ENCODE results near the gene SLC18B1. TPM values are rescaled to one million over a fixed set of nuclear protein-coding genes. Genes with fewer than 3 reads are reported as not detected.

The SLC18B1 gene
- 10 to 100 TPM in 1 of 2 experiments, 1 to 10 TPM in 1; 9.7 to 10.8 TPM for total RNA-seq

DNA sequence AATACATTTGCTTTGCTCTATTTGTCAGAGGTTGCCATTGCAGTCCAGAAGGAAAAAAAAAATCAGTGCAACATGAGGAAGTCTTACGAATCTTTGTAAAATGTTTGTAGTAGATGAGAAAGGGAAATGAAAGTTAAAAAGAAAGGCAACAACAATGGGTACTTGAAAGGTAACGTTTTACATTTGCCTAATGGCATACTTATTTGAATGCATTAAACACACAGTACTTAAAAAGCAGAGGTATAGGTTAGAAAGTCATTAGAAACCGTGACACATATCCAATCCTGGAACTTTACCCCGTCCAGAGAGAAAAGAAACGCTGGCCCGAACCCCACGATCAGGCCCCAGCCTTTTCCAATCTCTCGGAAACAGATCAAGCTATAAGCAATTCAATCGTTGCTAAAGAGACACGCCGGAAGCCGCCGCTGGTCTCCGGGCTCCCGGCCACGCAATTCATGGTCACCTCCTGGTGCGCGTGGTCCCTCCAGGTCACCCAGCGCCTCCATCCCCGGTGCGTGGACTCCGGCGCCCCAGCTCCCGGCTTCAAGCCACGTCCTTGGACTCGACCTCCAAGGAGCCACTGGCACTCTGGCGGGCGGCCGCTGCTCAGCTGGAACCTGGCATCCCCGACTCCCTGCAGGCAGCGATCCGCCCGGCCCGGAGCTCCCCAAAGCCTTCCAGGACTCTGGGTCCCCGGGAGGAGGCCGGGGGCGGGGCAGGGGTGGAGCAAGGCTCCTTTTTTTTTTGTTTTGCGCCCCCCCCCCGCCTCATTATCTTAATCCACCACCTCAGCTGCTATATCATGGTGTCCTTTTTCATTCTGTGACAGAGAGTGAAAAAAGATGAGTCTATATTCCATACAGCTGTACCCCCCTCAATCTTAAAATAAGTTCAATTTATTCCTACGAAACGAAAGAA lies at the start of gene SLC18B1:
Gene SLC18B1, minus strand, starts transcription at position 687 of the 918 bp plus-strand sequence. Its CDS starts 181 bp downstream, at position 506.
- no peak within 1 kb of the TSS for H3K4me3 Mint-ChIP-seq
- peak; percentile 68 for DNase-seq
- peaks cover 12% of the 10 kb centered on the region for H3K4me1 Mint-ChIP-seq
- H3K27me3 Mint-ChIP-seq = no peaks in the 10 kb centered on the region
- H3K36me3 Mint-ChIP-seq = peaks cover 21% of the 10 kb centered on the region
- H3K27ac Mint-ChIP-seq = no peak within 1 kb of the TSS
- H3K9me3 Mint-ChIP-seq = no peaks in the 10 kb centered on the region

DNA sequence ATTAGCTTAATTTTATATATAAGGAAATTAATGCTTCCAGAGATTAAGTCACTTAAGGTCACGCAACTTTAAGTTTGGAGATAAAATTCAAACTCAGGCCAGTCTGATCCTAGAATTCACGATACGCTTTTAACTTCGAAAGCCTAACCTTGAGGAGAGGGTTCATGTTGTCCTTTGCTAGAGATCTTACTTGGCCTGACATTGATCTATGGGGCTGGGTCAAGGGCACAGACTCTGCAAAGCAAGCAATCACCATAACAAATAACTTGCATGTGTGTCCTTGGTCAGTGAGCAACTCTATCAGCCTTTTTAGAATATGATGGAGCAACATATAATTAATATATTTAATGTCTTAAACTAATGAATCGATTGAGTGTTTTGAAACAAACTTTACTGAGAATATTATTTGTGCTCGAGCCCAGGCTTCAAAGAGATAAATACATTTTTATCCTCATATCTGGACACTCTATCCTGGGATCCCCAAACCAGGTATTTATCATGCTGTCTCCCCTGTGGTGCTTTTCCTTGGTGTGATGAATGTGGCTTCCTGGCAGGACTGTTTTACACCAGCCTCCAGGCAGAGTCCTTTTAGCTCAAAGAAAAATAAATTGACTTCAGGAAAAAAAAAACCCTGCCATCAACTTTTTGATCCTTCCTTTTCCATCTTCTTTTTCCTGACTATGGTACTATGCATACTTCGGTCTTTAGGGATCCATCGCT lies 45.0 kb upstream of the SLC18B1 start:
- no peaks in the 10 kb centered on the region for H3K9me3 Mint-ChIP-seq
- H3K4me3 Mint-ChIP-seq = no peak overlapping the region
- H3K27ac Mint-ChIP-seq = no peak overlapping the region
- no peak for DNase-seq
- H3K27me3 Mint-ChIP-seq = no peaks in the 10 kb centered on the region
- H3K36me3 Mint-ChIP-seq = no peaks in the 10 kb centered on the region
- no peaks in the 10 kb centered on the region for H3K4me1 Mint-ChIP-seq

DNA sequence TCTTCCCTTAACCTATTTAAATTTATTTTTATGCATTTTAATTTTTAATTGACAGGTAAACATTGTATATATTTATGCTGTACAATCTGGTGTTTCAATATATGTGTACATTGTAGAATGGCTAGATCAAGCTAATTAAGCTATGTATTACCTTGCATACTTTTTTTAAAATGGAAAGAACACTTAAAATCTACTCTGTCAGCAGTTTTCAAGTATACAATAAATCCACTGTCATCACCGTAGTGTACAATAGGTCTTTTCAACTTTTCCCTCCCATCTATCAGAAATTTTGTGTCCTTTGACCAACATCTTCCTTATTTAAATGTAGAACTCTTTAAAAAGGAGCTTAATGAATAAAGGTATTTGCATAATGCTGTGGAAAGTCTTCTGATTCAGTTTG lies 43.5 kb upstream of the SLC18B1 start:
- H3K4me3 Mint-ChIP-seq = no peak overlapping the region
- no peaks in the 10 kb centered on the region for H3K27me3 Mint-ChIP-seq

DNA sequence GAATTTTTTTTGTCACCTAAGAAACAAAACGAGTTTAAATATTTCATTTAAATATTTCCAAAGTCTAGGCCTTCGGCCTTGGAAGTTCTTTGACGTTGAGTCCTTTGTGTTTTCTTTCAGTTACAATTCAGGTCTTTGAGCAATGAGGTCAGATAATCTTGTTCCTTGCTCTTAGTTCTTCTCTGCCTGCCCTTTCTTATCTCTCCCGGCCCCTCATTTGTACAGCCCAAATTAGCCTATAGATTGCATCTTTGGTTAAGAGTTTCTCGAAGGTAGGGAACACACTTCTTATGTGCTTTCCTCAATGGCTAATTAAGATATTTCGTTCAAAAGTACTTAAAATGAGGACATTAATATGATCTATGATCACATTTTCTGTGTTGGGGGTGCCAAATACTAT lies 34.5 kb upstream of the SLC18B1 start:
- no peak for DNase-seq
- no peaks in the 10 kb centered on the region for H3K9me3 Mint-ChIP-seq
- no peaks in the 10 kb centered on the region for H3K36me3 Mint-ChIP-seq
- H3K27ac Mint-ChIP-seq = no peak overlapping the region
- H3K4me1 Mint-ChIP-seq = no peaks in the 10 kb centered on the region
- H3K27me3 Mint-ChIP-seq = no peaks in the 10 kb centered on the region
- H3K4me3 Mint-ChIP-seq = no peak overlapping the region

More for the DNA sequence above, 43.5 kb upstream of the SLC18B1 start:
- H3K4me1 Mint-ChIP-seq = no peaks in the 10 kb centered on the region
- H3K36me3 Mint-ChIP-seq = no peaks in the 10 kb centered on the region
- DNase-seq = no peak
- H3K9me3 Mint-ChIP-seq = no peaks in the 10 kb centered on the region
- H3K27ac Mint-ChIP-seq = no peak overlapping the region

DNA sequence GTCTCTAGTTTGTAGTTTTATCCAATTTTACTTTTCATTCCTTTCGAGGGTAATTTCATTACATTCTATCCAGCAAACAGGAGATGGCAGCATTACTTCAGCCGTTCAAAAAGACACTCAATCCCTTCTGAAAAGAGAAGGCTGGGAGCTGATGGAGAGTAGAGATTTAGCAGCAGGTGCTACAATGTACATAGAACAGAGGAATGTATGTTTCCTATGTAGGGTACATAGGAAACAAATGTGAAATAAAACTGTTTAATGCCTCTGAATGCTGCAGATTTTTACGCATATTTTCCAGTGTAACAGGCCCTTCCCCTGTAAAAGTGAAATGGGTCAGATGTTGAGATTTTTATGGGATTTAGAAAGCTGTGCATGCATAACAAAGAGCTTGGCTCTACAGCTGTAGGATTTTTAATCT lies 31.9 kb upstream of the SLC18B1 start:
- no peak overlapping the region for H3K4me3 Mint-ChIP-seq
- no peaks in the 10 kb centered on the region for H3K36me3 Mint-ChIP-seq
- H3K9me3 Mint-ChIP-seq = no peaks in the 10 kb centered on the region
- no peaks in the 10 kb centered on the region for H3K4me1 Mint-ChIP-seq
- DNase-seq = no peak
- H3K27ac Mint-ChIP-seq = no peak overlapping the region
- no peaks in the 10 kb centered on the region for H3K27me3 Mint-ChIP-seq

DNA sequence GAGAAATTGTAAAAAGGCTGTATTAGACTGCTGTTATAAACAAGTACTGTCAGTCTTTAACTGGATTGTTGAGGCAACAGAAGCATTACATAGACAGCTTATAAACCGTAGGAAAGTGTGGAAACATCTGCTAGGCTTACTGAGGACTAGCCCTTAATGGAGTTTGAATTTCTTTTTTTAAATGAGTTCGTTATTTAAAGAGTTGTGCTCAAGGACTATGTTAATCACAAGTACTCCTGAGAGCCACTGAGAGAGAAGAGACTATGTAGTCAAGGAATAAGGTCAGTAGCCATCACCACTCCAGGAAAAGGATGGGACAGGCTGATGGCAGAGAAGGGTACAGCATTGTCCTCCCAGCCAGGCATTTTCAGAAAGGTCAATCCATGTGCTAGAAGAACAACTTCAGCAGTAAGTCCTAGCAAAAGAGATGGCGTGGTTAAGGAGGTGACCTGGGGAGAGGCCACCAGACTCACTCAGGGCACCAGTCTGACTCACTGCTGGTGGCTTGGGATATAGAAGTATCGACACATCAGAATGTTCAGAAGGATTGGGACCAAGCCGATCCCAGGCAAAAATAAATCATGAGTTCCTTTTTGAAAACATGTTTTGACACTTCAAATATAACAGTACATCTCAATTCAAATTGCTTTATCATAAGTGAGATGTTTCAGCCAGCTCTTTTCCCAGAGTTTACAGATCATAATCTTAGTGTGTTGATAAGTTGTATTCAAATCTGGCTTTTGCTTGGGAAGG lies 22.4 kb upstream of the SLC18B1 start:
- no peak overlapping the region for H3K4me3 Mint-ChIP-seq
- peaks cover 47% of the 10 kb centered on the region for H3K4me1 Mint-ChIP-seq
- peak overlapping the region; percentile 97 for H3K27ac Mint-ChIP-seq
- no peaks in the 10 kb centered on the region for H3K9me3 Mint-ChIP-seq
- DNase-seq = no peak
- H3K27me3 Mint-ChIP-seq = peaks cover 18% of the 10 kb centered on the region
- H3K36me3 Mint-ChIP-seq = peaks cover 39% of the 10 kb centered on the region

DNA sequence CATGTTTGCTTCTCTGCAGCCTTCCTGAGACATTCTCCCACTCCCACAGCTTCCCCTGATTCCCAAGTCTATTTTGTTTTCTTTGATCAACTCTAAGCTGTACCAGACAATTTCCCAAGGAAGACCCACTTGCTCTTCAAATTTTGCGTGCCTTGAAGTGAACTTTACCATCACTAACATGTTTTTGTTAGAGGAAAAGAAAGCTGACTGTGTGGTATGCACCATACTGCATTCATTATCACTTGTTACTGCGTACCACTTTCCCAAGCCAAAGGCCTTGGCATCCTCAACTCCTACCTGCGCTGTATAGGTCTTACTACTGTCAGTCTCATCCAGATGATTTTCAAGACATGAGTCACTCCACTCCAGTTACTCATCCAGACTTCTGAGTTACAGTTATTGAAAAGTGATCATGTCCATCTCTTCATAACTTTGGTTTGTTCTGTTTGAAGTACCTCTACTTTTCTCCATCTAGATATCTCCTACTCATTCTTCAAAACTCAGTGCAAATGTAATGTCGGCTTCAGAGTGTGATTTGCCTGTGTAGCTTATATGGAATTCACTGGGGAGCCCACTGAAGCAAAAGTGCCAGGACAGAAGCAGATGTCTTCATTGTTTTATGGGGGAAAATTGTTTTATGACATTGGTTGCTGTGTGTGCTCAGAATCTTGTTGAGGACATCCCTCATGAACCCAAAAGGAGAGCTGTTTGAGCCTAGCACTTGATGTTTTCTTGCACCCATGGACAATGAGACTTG lies 21.1 kb upstream of the SLC18B1 start:
- Mint-ChIP-seq H3K4me1 (peaks cover 53% of the 10 kb centered on the region), H3K27ac (peak overlapping the region; percentile 97), H3K9me3 (no peaks in the 10 kb centered on the region), H3K27me3 (peaks cover 24% of the 10 kb centered on the region), H3K4me3 (peak overlapping the region; percentile 95), H3K36me3 (peaks cover 51% of the 10 kb centered on the region)
- DNase-seq = no peak

DNA sequence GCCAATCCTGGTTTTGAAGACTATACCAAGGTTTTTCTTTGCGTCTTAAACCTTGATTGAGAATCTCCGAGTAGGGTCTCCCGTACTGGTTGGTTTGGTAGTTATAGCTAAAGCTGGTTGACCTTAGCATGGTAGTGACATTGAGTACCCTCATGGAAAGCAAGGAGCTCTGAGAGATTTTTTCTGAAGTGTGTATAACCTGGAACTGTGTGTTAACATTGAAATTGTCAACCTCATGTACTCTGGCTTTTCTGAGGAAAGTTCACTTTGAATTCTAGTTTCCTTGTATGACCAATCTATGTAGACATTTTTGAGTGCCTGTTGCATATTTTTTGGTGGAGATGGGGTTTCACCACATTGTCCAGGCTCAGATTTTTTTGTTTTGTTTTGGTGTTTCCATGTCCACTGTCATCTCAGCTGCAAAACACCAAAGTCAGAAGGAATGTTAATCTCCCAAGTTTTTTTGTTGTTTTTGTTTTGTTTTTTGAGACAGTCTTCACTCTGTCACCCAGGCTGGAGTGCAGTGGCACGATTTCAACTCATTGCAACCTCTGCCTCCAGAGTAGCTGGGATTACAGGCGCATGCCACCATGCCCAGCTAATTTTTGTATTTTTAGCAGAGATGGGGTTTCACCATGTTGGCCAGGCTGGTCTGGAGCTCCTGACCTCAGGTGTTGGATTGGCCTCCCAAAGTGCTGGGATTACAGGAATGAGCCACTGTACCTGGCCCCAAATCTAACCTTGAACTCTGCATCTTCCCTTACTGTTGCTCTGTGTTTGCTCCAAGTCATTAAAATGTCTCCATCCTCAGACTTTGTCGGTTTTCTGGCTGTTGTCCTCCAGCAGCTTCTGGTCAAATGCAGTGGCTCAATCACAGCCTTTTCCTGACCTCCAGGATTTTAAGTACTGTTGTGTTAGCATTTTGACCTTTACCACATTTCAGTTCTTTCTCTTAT lies 20.2 kb upstream of the SLC18B1 start:
- Mint-ChIP-seq H3K36me3 (peaks cover 56% of the 10 kb centered on the region), H3K4me3 (peak overlapping the region; percentile 95), H3K4me1 (peaks cover 50% of the 10 kb centered on the region), H3K9me3 (no peaks in the 10 kb centered on the region), H3K27me3 (peaks cover 28% of the 10 kb centered on the region), H3K27ac (peak overlapping the region; percentile 97)
- DNase-seq = no peak

DNA sequence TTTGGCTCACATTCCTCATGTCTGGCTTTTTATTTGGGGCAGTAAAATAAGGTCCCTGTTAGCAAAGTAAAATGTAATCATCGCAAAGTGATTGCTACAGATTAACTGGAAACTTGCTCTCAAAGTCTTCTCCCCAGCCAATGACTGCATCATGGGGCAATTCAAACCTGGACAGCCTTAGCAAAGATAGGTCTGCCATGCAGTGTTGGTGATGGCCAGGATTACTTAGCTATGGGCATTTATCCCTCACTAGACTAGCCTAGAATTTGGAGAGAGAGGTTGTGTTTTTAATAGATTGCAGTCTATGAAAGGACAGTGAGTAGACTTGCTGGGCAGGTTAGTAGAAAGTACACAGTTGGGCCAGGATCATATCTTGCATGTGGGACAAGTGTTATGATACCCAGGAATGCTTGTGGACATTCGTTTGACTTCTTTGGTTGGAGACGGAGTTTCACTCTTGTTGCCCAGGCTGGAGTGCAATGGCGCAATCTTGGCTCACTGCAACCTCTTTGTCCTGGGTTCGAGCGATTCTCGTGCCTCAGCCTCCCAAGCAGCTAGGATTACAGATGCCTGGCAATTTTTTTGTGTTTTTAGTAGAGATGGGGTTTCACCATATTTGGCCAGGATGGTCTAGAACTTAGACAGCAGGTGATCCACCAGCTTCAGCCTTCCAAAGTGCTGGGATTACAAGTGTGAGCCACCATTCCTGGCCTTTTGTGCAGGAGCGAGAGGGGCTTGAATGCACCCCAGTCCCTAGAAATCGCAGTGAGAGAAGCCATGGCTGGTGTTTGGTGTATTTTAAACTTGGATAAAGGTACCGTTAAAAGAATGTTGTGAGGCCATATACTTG lies 19.3 kb upstream of the SLC18B1 start:
- H3K27ac Mint-ChIP-seq = peak overlapping the region; percentile 97
- DNase-seq = no peak
- peak overlapping the region; percentile 95 for H3K4me3 Mint-ChIP-seq
- H3K36me3 Mint-ChIP-seq = peaks cover 56% of the 10 kb centered on the region
- H3K27me3 Mint-ChIP-seq = peaks cover 28% of the 10 kb centered on the region
- H3K4me1 Mint-ChIP-seq = peaks cover 49% of the 10 kb centered on the region
- H3K9me3 Mint-ChIP-seq = no peaks in the 10 kb centered on the region

DNA sequence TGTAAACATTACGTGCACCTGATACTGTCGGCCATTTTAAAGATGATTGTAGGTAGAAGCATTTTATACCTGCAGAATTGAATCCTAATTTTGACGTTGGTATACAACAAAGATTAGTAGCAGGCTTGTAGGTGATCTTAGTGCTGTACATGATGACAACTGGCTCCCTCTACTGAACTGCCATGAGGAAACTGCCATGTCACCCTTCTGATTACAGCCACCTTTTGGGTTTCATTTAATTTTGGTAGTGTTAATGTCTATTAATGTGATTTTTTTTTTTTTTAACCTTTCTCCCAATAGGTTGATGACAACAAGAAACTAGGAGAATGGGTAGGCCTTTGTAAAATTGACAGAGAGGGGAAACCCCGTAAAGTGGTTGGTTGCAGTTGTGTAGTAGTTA lies 18.2 kb upstream of the SLC18B1 start:
- Mint-ChIP-seq H3K9me3 (no peaks in the 10 kb centered on the region), H3K27ac (peak overlapping the region; percentile 97), H3K4me1 (peaks cover 53% of the 10 kb centered on the region), H3K27me3 (peaks cover 28% of the 10 kb centered on the region), H3K4me3 (peak overlapping the region; percentile 95), H3K36me3 (peaks cover 56% of the 10 kb centered on the region)
- no peak for DNase-seq

DNA sequence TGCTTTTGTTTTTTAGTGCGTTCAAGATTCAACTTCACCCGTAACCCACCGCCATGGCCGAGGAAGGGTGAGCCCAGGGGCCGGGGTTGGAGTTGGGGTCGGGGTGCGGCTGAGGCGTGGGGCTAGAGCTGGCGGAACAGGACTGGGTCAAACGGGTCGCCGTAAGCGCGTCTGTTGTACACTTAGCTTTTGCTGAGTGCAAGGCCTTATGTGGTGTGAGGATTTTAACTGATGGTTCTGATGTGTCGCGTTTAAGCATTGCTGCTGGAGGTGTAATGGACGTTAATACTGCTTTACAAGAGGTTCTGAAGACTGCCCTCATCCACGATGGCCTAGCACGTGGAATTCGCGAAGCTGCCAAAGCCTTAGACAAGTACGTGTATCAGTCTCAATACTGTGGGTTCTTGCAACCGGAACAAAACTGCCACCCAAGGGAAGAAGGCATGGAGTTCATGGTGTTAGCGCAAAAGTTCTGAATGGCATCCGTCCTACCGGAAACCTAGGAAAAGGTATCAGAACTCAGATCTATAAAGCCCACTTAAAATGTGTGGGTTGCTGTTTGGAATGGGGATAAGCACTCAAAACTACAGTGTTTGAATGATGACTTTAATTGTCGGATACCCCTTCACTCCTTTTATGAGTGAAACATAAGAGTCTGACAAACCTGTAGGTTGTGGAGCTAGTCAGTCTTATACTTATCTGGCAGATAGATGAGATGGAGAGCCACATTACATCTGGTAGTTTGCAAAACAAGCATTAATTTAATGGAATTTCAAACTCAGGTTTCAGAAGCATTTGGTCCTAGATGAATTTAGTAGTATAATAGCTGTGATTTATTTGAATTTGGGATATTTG lies 16.5 kb upstream of the SLC18B1 start:
- Mint-ChIP-seq H3K4me3 (peak overlapping the region; percentile 95), H3K27me3 (peaks cover 28% of the 10 kb centered on the region), H3K4me1 (peaks cover 50% of the 10 kb centered on the region), H3K9me3 (no peaks in the 10 kb centered on the region), H3K36me3 (peaks cover 56% of the 10 kb centered on the region), H3K27ac (peak overlapping the region; percentile 97)
- no peak for DNase-seq

DNA sequence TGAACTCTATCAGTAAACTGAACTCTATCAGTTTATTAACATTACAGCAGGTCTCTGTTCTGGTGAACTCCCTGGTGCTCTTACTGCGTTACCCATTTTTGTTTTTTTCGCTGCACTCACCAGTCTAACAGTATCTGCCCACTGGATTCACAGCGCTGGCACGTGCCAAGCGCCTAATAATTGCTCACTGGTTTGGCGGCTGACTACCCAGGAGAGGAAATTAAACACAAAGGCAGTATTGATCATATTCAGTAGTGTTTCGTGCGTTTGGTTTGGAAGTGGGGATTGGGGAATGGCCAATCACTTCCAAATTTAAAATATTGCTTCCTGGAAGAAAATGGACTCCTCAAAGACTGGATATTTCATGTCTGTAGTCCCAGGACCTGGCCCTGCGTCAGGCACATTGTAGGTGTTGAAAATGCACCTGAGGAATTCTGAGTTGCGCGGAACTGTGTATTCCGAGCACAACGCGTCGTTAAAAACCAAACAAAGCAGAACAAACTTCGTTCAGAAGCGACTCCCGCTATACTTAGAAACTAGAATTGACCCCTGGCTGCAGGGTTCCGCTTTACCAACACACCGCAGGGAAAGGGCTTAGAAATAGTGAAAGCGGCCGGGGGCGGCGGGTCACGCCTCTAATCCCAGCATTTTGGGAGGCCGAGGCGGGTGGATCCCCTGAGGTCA lies 14.9 kb upstream of the SLC18B1 start:
- Mint-ChIP-seq H3K4me3 (peak overlapping the region; percentile 95), H3K4me1 (peaks cover 34% of the 10 kb centered on the region), H3K36me3 (peaks cover 42% of the 10 kb centered on the region), H3K27me3 (peaks cover 19% of the 10 kb centered on the region), H3K9me3 (no peaks in the 10 kb centered on the region), H3K27ac (peak overlapping the region; percentile 97)
- no peak for DNase-seq

All from activated naive CD8-positive, alpha-beta T cell treated with anti-CD3 and anti-CD28 coated beads for 36 hours (primary cell).